ENCODE data around the gene HEXIM2.
"Not testable (repeated sequence)": the region's sequence is repeated elsewhere in the genome, so short reads cannot be mapped to it uniquely, and the experiment has no call there.

Gene HEXIM2

DNA sequence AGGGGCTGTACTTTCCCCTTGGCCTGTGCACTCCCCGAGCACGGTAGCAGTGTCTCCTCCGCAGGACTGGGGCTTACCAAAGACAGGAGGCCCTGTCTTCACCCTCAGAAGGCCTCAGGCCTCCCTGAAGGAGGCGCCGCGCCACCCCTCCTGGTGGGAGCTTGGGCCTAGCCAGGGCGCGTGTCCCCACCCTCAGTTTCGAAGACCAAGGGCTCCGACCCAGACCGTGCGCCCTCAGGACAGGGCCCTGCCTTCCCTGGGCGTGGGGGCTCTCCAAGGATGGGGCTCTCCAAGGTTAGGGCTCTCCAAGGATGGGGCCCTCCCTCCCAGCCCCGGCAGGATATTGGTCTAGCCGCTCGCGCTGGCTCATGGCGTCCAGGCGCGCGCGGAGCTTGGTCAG is 41.1 kb upstream of the HEXIM2 start:
- TF ChIP-seq, protein P1, sequence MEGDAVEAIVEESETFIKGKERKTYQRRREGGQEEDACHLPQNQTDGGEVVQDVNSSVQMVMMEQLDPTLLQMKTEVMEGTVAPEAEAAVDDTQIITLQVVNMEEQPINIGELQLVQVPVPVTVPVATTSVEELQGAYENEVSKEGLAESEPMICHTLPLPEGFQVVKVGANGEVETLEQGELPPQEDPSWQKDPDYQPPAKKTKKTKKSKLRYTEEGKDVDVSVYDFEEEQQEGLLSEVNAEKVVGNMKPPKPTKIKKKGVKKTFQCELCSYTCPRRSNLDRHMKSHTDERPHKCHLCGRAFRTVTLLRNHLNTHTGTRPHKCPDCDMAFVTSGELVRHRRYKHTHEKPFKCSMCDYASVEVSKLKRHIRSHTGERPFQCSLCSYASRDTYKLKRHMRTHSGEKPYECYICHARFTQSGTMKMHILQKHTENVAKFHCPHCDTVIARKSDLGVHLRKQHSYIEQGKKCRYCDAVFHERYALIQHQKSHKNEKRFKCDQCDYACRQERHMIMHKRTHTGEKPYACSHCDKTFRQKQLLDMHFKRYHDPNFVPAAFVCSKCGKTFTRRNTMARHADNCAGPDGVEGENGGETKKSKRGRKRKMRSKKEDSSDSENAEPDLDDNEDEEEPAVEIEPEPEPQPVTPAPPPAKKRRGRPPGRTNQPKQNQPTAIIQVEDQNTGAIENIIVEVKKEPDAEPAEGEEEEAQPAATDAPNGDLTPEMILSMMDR (IDR thresholded peaks at IDR 0.05; ENCODE audit: control extremely low read depth, extremely low read depth, low read depth, missing control alignments) = no peak
- ChIA-PET POLR2A (interaction anchor here (0.5 to 1.1 kb wide), 2 partner anchors 30 to 34 kb away, joined by 3 to 4 read pairs; no protein-coding TSS in a partner anchor), CTCF (interaction anchor here (1.3 to 4.0 kb wide), 2 partner anchors 15 to 23 kb away, joined by 7 to 30 read pairs; partner anchors contain the start of gene ACBD4)
- no peak for DNase-seq (ENCODE audit: extremely low spot score)

DNA sequence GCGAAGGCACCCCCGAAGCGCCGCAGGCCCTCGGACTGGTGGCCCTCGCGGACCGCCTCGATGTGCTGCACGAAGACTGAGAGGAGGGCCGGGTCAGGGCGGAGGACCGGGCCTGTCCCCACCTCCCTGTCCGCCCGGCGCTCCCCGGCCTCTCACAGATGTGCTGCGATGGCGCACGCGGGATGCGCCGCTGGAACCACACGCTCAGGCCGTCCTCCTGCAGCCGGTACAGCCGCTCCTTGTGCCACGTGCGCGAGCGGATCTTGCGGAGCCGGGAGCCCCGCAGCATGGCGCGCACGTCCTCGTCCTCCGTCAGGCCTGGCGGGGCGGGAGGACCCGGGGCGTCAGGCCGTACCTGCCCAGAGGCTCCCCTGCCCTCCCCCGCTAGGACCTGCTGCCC is 40.6 kb upstream of the HEXIM2 start:
- TF ChIP-seq, protein P1 (IDR thresholded peaks at IDR 0.05; ENCODE audit: control extremely low read depth, extremely low read depth, low read depth, missing control alignments) = no peak
- ChIA-PET POLR2A (no interaction called here), CTCF (interaction anchor here (1.3 to 4.0 kb wide), 2 partner anchors 14 to 23 kb away, joined by 7 to 30 read pairs; partner anchors contain the start of gene ACBD4)
- no peak for DNase-seq (ENCODE audit: extremely low spot score)

DNA sequence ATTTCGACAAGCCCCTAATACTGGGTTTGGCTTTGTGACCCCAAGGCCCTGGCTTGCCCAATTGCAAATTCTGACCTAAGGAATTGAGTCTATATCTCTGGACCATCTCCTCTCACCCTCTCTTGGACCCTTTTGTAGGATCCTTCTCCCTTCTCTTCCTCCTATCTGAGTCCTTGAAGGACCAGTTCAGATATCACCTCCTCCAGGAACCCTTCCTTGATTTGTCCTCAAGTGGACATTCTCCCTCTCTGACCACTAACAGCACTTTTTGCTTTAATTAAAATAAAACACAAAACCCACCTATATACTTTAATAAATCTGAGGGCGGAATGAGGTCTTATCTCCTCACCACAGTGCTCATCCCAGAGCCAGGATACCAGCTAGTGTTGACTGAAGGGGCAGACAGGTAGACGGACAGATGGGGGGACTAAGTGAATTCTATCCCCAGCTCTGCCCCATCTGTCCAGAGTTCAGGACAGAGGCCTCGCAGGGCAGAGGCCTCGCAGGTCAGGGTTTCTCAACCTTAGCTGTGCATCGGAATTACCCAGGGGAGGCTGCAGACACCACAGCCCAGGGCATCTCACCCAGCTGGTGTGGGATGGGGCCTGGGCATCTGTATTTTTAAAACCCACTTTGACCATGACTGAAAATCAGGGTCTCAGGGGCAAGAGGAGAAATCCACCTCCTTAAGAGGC is 38.5 kb upstream of the HEXIM2 start:
- no peak for DNase-seq (ENCODE audit: extremely low spot score)
- TF ChIP-seq, protein P1 (IDR thresholded peaks at IDR 0.05; ENCODE audit: control extremely low read depth, extremely low read depth, low read depth, missing control alignments) = no peak
- CTCF ChIA-PET = interaction anchor here (1.1 to 2.0 kb wide), 4 partner anchors 9 to 74 kb away, joined by 4 to 9 read pairs (median 6); partner anchors contain the start of genes ACBD4 and PLCD3
- POLR2A ChIA-PET = no interaction called here

DNA sequence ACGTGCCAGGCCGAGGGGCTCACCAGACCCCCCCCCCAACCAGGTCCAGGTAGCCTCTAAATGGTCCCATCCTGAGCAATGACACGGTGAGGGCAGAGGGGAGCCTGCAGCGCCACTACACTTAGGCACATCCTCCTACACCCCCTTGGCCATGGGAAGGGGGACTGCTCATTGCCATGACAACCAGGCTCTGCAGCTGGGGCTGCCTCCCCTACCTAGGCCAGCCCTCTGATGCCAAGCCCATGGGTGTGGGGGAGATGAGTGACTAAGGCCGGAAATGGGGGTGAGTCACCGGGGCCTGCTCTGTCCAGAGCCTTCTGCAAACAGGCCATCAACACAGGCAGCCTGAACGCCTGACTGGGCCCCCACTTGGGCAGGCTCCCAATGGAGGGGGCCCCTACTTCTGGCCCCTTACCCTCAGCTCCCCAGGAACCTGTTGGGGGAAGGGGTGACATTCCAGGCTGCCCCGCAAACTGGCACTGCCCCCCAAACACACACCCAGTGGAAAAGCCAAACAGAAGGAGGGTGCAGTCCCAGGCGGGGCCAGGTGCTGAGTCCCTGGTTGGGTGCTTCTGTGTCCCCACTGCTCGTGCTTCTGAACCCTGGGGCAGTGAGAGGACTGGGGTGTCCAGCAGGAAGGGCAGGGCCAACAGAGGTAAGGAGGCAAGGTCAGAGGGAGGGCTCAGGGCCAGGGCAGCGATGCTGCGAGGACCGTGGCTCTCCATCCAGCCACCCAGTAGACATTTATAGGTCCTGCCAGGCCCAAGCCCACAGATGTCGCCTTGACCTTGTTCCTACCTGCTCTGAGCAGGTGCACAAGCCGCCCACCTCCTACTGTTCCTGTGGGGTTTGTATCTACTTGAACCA is 37.5 kb upstream of the HEXIM2 start:
- no peak for DNase-seq (ENCODE audit: extremely low spot score)
- POLR2A ChIA-PET = no interaction called here
- TF ChIP-seq, protein P1 (IDR thresholded peaks at IDR 0.05; ENCODE audit: control extremely low read depth, extremely low read depth, low read depth, missing control alignments) = no peak
- CTCF ChIA-PET = interaction anchor here (1.0 to 2.0 kb wide), 5 partner anchors 8 to 73 kb away, joined by 3 to 9 read pairs (median 5); partner anchors contain the start of genes ACBD4 and PLCD3

DNA sequence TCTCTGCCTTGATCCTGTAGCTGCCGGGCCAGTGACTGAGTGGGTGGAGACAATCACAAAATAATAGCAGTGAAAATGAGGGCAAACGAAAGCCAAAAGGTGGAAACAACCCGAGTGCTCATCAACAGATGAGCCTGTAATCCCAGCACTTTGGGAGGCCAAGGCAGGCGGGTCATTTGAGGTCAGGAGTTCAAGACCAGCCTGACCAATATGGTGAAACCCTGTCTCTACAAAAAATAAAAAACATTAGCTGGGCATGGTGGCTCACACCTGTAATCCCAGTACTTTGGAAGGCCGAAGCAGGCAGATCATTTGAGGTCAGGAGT is 36.9 kb upstream of the HEXIM2 start:
- CTCF ChIA-PET = interaction anchor here (1.0 to 2.0 kb wide), 4 partner anchors 8 to 73 kb away, joined by 3 to 9 read pairs (median 6); partner anchors contain the start of genes ACBD4 and PLCD3
- POLR2A ChIA-PET; DNase-seq (ENCODE audit: extremely low spot score): not testable (repeated sequence)

DNA sequence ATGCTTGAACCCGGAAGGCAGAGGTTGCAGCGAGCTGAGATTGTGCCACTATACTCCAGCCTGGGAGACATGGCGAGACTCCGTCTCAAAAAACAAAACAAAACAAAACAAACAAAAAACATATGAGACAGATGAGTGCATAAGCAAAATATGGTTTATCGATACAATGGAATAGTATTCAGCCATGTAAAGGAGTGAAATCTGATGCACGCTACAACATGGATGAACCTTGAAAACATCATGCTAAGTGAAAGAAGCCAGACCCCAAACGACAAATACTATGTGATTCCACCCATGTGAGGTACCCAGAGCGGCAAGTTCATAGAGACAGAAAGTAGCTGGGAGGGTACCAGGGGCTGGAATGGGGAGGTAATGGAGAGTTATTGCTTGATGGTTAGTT is 36.2 kb upstream of the HEXIM2 start:
- DNase-seq (ENCODE audit: extremely low spot score) = no peak
- ChIA-PET POLR2A (no interaction called here), CTCF (interaction anchor here (1.1 to 2.0 kb wide), 1 partner anchor 10 kb away, joined by 9 to 12 read pairs; the partner anchor contains the start of gene ACBD4)
- TF ChIP-seq, protein P1 (IDR thresholded peaks at IDR 0.05; ENCODE audit: control extremely low read depth, extremely low read depth, low read depth, missing control alignments) = no peak

Measured in GM10248 (cell line).